Activated naive CD4-positive, alpha-beta T cell treated with anti-CD3 and anti-CD28 coated beads, Interleukin-2, amount 50 U/mL, for 24 hours (primary cell): ENCODE measurements around the gene RALGAPB.
"Not testable (repeated sequence)": the region's sequence is repeated elsewhere in the genome, so short reads cannot be mapped to it uniquely, and the experiment has no call there.

Source experiments
- H3K27ac Mint-ChIP-seq: one replicate; pipeline ENCODE4 v1.8.0; 2021; ENCODE audit warnings: mild to moderate bottlenecking, mixed read lengths
- H3K27me3 Mint-ChIP-seq: one replicate; pipeline ENCODE4 v1.8.0; 2021; ENCODE audit warnings: mixed read lengths
- H3K36me3 Mint-ChIP-seq: one replicate; pipeline ENCODE4 v1.8.0; 2021; ENCODE audit warnings: mixed read lengths
- H3K4me1 Mint-ChIP-seq: one replicate; pipeline ENCODE4 v1.8.0; 2021; ENCODE audit warnings: mixed read lengths
- H3K4me3 Mint-ChIP-seq: one replicate; pipeline ENCODE4 v1.8.0; 2021; ENCODE audit warnings: mild to moderate bottlenecking, mixed read lengths
- H3K9me3 Mint-ChIP-seq: one replicate; pipeline ENCODE4 v1.8.0; 2021; ENCODE audit warnings: mixed read lengths

RALGAPB gene

GRCh38 chr20:38460040-38460623 lies 12.5 kb upstream of the RALGAPB start:
- Mint-ChIP-seq H3K4me3 (no peak overlapping the region), H3K9me3 (no peaks in the 10 kb centered on the region), H3K27ac (no peak overlapping the region), H3K4me1 (no peaks in the 10 kb centered on the region), H3K27me3 (no peaks in the 10 kb centered on the region), H3K36me3 (no peaks in the 10 kb centered on the region)

- not testable (repeated sequence) for H3K36me3 Mint-ChIP-seq, H3K4me1 Mint-ChIP-seq, H3K9me3 Mint-ChIP-seq, H3K27me3 Mint-ChIP-seq, H3K27ac Mint-ChIP-seq, H3K4me3 Mint-ChIP-seq
Measured at GRCh38 chr20:38460631-38461030, 12.0 kb upstream of the RALGAPB start.

GRCh38 chr20:38461167-38461566 lies 11.5 kb upstream of the RALGAPB start:
- not testable (repeated sequence) for H3K9me3 Mint-ChIP-seq, H3K4me1 Mint-ChIP-seq, H3K27me3 Mint-ChIP-seq, H3K27ac Mint-ChIP-seq, H3K4me3 Mint-ChIP-seq, H3K36me3 Mint-ChIP-seq

- not testable (repeated sequence) for H3K4me1 Mint-ChIP-seq, H3K9me3 Mint-ChIP-seq, H3K36me3 Mint-ChIP-seq, H3K27ac Mint-ChIP-seq, H3K27me3 Mint-ChIP-seq, H3K4me3 Mint-ChIP-seq
Measured at GRCh38 chr20:38461569-38461968, 11.1 kb upstream of the RALGAPB start.

- Mint-ChIP-seq H3K36me3 (no peaks in the 10 kb centered on the region), H3K4me1 (peaks cover 2% of the 10 kb centered on the region), H3K27me3 (no peaks in the 10 kb centered on the region), H3K27ac (no peak overlapping the region), H3K4me3 (no peak overlapping the region), H3K9me3 (no peaks in the 10 kb centered on the region)
Measured at GRCh38 chr20:38466171-38466570, 6.5 kb upstream of the RALGAPB start.

- Mint-ChIP-seq H3K27me3 (no peaks in the 10 kb centered on the region), H3K4me1 (peaks cover 7% of the 10 kb centered on the region), H3K36me3 (no peaks in the 10 kb centered on the region), H3K4me3 (no peak overlapping the region), H3K9me3 (no peaks in the 10 kb centered on the region), H3K27ac (no peak overlapping the region)
Measured at GRCh38 chr20:38466983-38467382, 5.7 kb upstream of the RALGAPB start.

- Mint-ChIP-seq H3K27ac (no peak overlapping the region), H3K36me3 (peaks cover 3% of the 10 kb centered on the region), H3K9me3 (no peaks in the 10 kb centered on the region)
Measured at GRCh38 chr20:38471245-38471644, 1.4 kb upstream of the RALGAPB start.

GRCh38 chr20:38471987-38472512 lies 593 bp upstream of the RALGAPB start:
- H3K4me3 Mint-ChIP-seq: peak overlapping the region; percentile 90
- H3K9me3 Mint-ChIP-seq: no peaks in the 10 kb centered on the region
- peaks cover 3% of the 10 kb centered on the region for H3K36me3 Mint-ChIP-seq
- peak overlapping the region; percentile 95 for H3K27ac Mint-ChIP-seq
- no peaks in the 10 kb centered on the region for H3K27me3 Mint-ChIP-seq
- H3K4me1 Mint-ChIP-seq: peaks cover 46% of the 10 kb centered on the region

More at GRCh38 chr20:38471245-38471644, 1.4 kb upstream of the RALGAPB start:
- Mint-ChIP-seq H3K4me3 (peak overlapping the region; percentile 40), H3K4me1 (peaks cover 38% of the 10 kb centered on the region), H3K27me3 (no peaks in the 10 kb centered on the region)

GRCh38 chr20:38473367-38473795 lies 738 bp downstream of the RALGAPB start:
- H3K4me1 Mint-ChIP-seq: peaks cover 55% of the 10 kb centered on the region
- H3K4me3 Mint-ChIP-seq: peak overlapping the region; percentile 86
- no peaks in the 10 kb centered on the region for H3K27me3 Mint-ChIP-seq
- H3K27ac Mint-ChIP-seq: peak overlapping the region; percentile 31
- H3K36me3 Mint-ChIP-seq: peaks cover 3% of the 10 kb centered on the region
- H3K9me3 Mint-ChIP-seq: no peaks in the 10 kb centered on the region

- Mint-ChIP-seq H3K36me3 (peaks cover 11% of the 10 kb centered on the region), H3K4me3 (no peak overlapping the region), H3K27me3 (no peaks in the 10 kb centered on the region), H3K4me1 (peaks cover 67% of the 10 kb centered on the region), H3K9me3 (no peaks in the 10 kb centered on the region), H3K27ac (no peak overlapping the region)
Measured at GRCh38 chr20:38477747-38478146, 5.1 kb downstream of the RALGAPB start.

GRCh38 chr20:38479596-38479995 lies 7.0 kb downstream of the RALGAPB start:
- no peak overlapping the region for H3K4me3 Mint-ChIP-seq
- H3K9me3 Mint-ChIP-seq: no peaks in the 10 kb centered on the region
- peaks cover 9% of the 10 kb centered on the region for H3K36me3 Mint-ChIP-seq
- no peaks in the 10 kb centered on the region for H3K27me3 Mint-ChIP-seq
- H3K27ac Mint-ChIP-seq: no peak overlapping the region
- H3K4me1 Mint-ChIP-seq: peaks cover 71% of the 10 kb centered on the region

GRCh38 chr20:38485041-38485440 lies 12.4 kb downstream of the RALGAPB start:
- Mint-ChIP-seq H3K9me3 (no peaks in the 10 kb centered on the region), H3K27me3 (no peaks in the 10 kb centered on the region), H3K27ac (no peak overlapping the region), H3K4me3 (no peak overlapping the region), H3K36me3 (peaks cover 11% of the 10 kb centered on the region), H3K4me1 (peaks cover 30% of the 10 kb centered on the region)

GRCh38 chr20:38489181-38489580 lies 16.5 kb downstream of the RALGAPB start:
- peaks cover 8% of the 10 kb centered on the region for H3K4me1 Mint-ChIP-seq

GRCh38 chr20:38497246-38497935 lies 24.7 kb downstream of the RALGAPB start:
- H3K9me3 Mint-ChIP-seq: no peaks in the 10 kb centered on the region
- H3K4me1 Mint-ChIP-seq: peaks cover 6% of the 10 kb centered on the region
- no peaks in the 10 kb centered on the region for H3K27me3 Mint-ChIP-seq
- H3K36me3 Mint-ChIP-seq: peaks cover 24% of the 10 kb centered on the region
- H3K27ac Mint-ChIP-seq: no peak overlapping the region
- no peak overlapping the region for H3K4me3 Mint-ChIP-seq

More at GRCh38 chr20:38489181-38489580, 16.5 kb downstream of the RALGAPB start:
- Mint-ChIP-seq H3K27ac (no peak overlapping the region), H3K27me3 (no peaks in the 10 kb centered on the region), H3K36me3 (peaks cover 11% of the 10 kb centered on the region), H3K4me3 (no peak overlapping the region), H3K9me3 (no peaks in the 10 kb centered on the region)

- Mint-ChIP-seq H3K4me1 (peaks cover 6% of the 10 kb centered on the region), H3K4me3 (no peak overlapping the region), H3K9me3 (no peaks in the 10 kb centered on the region), H3K27ac (no peak overlapping the region), H3K27me3 (no peaks in the 10 kb centered on the region), H3K36me3 (peaks cover 27% of the 10 kb centered on the region)
Measured at GRCh38 chr20:38498909-38499308, 26.3 kb downstream of the RALGAPB start.

GRCh38 chr20:38499366-38499765 lies 26.7 kb downstream of the RALGAPB start:
- Mint-ChIP-seq H3K4me1 (peaks cover 6% of the 10 kb centered on the region), H3K4me3 (no peak overlapping the region), H3K27me3 (no peaks in the 10 kb centered on the region), H3K9me3 (no peaks in the 10 kb centered on the region), H3K27ac (no peak overlapping the region), H3K36me3 (peaks cover 30% of the 10 kb centered on the region)
